Middle frontal gyrus (tissue), 1 donor: ENCODE data around the gene ST3GAL4.
"Not testable (repeated sequence)": the region's sequence is repeated elsewhere in the genome, so short reads cannot be mapped to it uniquely, and the experiment has no call there.

ENCODE experiments used
- DNase-seq: peaks from one replicate; pipeline ENCODE4 v3.0.0-alpha.2; 2015; ENCODE audit warnings: low spot score; ENCODE audit errors: extremely low spot score

ST3GAL4 gene

GRCh38 chr11:126345759-126346585 lies 9.5 kb upstream of the ST3GAL4 start:
- DNase-seq, result no peak

GRCh38 chr11:126346586-126346940 lies 8.9 kb upstream of the ST3GAL4 start:
- DNase-seq, result no peak

- not testable (repeated sequence) for DNase-seq
Measured at GRCh38 chr11:126346946-126347345, 8.5 kb upstream of the ST3GAL4 start.

- DNase-seq, result no peak
Measured at GRCh38 chr11:126347751-126348668, 7.5 kb upstream of the ST3GAL4 start.

- DNase-seq, result no peak
Measured at GRCh38 chr11:126348806-126349582, 6.5 kb upstream of the ST3GAL4 start.

- no peak for DNase-seq
Measured at GRCh38 chr11:126350836-126351235, 4.7 kb upstream of the ST3GAL4 start.

GRCh38 chr11:126352163-126352562 lies 3.3 kb upstream of the ST3GAL4 start:
- no peak for DNase-seq

GRCh38 chr11:126352934-126353801 lies 2.3 kb upstream of the ST3GAL4 start:
- no peak for DNase-seq

GRCh38 chr11:126354631-126355323 lies 709 bp upstream of the ST3GAL4 start:
- no peak for DNase-seq

GRCh38 chr11:126355926-126356897 lies 726 bp downstream of the ST3GAL4 start:
- peak; percentile 64 for DNase-seq

- no peak for DNase-seq
Measured at GRCh38 chr11:126357055-126357962, 1.8 kb downstream of the ST3GAL4 start.

GRCh38 chr11:126357969-126358762 lies 2.7 kb downstream of the ST3GAL4 start:
- no peak for DNase-seq

- DNase-seq, result no peak
Measured at GRCh38 chr11:126358763-126359160, 3.3 kb downstream of the ST3GAL4 start.

- DNase-seq, result peak; percentile 55
Measured at GRCh38 chr11:126359431-126360048, 4.1 kb downstream of the ST3GAL4 start.

- DNase-seq, result no peak
Measured at GRCh38 chr11:126360049-126360446, 4.6 kb downstream of the ST3GAL4 start.

GRCh38 chr11:126361400-126361799 lies 5.9 kb downstream of the ST3GAL4 start:
- no peak for DNase-seq
